EL (cell line): ENCODE data around the gene CHL1.

Source experiments
- DNase-seq: peaks from one replicate; pipeline ENCODE4 v3.0.0-alpha.2; 2016

Gene CHL1, protein sequence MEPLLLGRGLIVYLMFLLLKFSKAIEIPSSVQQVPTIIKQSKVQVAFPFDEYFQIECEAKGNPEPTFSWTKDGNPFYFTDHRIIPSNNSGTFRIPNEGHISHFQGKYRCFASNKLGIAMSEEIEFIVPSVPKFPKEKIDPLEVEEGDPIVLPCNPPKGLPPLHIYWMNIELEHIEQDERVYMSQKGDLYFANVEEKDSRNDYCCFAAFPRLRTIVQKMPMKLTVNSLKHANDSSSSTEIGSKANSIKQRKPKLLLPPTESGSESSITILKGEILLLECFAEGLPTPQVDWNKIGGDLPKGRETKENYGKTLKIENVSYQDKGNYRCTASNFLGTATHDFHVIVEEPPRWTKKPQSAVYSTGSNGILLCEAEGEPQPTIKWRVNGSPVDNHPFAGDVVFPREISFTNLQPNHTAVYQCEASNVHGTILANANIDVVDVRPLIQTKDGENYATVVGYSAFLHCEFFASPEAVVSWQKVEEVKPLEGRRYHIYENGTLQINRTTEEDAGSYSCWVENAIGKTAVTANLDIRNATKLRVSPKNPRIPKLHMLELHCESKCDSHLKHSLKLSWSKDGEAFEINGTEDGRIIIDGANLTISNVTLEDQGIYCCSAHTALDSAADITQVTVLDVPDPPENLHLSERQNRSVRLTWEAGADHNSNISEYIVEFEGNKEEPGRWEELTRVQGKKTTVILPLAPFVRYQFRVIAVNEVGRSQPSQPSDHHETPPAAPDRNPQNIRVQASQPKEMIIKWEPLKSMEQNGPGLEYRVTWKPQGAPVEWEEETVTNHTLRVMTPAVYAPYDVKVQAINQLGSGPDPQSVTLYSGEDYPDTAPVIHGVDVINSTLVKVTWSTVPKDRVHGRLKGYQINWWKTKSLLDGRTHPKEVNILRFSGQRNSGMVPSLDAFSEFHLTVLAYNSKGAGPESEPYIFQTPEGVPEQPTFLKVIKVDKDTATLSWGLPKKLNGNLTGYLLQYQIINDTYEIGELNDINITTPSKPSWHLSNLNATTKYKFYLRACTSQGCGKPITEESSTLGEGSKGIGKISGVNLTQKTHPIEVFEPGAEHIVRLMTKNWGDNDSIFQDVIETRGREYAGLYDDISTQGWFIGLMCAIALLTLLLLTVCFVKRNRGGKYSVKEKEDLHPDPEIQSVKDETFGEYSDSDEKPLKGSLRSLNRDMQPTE (N-terminal part only)

GRCh38 chr3:196311-197148 lies at the start of gene CHL1:
Gene CHL1 (plus strand): TSS chr3:196763. CDS start chr3:319777, 123,014 bp downstream.
- no peak for DNase-seq

- no peak for DNase-seq
Observed at GRCh38 chr3:151614-152189, 44.9 kb upstream of the CHL1 start.

- DNase-seq, result no peak
Observed at GRCh38 chr3:159974-160373, 36.6 kb upstream of the CHL1 start.

DNA sequence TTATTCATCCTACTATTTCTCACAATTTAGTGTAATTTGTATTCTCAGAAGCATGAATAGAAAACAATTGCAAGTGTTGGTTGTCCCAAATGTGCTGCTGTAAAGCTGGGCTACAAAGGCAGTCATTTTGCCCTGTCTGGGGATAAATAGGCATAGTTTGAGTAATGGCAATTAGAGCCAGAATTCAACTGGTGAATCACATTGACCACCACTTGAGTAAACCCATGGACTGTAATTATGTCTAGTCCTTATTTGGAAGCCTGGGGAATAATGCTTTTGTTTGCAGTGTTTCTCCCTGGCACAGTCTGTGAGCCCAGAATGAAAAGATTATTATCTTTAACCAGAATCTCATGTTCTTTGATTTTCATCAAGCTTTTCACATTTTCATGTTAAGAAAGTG lies 30.5 kb upstream of the CHL1 start:
- no peak for DNase-seq

DNA sequence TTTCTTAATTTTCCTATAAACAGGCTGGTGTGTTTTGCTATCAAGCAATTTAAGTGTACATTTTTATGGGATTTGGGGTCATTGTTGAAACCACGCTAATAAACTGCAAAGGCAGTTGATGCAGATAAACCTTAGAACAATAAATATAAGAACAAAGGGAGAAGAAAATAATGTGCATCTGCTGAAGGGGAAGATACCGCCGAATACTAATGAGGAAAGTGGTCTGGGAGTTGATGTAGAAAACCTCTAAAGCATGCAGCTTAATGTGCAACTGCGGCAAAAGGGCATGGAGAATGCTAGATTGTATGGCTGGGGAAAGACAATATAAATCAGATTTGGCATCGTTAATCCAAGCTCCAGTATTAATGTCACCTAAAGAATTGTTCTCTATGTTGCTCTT lies 29.8 kb upstream of the CHL1 start:
- no peak for DNase-seq

DNA sequence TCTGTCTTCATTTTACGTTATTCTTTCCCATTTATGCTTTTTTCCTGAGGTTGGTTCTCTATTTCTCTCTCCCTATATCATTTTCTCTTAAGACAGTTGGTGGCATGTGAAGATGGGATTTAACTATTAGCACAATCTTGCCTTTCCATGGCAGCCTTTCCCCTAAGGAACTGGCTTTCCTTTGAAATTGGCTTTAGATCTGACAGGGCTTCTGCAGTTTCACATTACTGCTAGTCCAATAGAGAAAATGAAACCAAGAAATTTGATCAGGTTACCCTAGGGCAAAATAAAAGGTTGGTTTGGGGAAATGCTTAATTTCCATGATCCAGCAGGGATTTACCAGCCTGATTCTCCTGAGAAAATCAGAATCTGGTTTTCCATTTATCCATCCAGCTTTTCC lies 22.7 kb upstream of the CHL1 start:
- no peak for DNase-seq

GRCh38 chr3:184976-185375 lies 11.6 kb upstream of the CHL1 start:
- no peak for DNase-seq

DNA sequence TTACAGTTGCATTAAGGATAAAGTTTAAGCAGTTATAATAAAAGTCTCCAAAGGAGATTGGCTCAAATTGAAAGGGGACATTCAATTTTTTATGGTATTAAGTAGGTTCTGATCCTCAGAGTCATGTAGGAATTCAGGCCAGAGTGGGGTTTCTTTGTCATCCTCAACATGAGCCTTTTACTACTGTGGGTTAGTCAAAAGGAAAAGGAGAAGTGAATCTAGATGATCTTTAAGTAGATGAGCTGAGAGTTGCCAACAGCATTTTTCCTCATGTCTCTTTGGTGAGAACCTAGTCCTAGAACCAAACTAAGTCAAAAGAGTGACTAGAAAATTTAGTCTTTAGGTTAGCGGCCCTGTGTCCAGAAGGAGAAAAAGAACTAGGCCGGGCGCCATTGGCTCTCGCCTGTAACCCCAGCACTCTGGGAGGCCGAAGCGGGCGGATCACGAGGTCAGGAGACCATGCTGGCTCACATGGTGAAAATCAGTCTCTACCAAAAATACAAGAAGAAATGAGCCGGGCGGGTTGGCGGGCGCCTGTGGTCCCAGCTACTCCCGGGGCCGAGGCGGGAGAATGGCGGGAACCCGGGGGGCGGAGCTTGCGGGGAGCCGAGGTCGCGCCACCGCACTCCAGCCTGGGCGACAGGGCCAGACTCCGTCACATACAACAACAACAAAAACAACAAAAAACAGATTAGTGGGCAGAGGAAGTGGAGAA lies 4.2 kb upstream of the CHL1 start:
- DNase-seq, result no peak

DNA sequence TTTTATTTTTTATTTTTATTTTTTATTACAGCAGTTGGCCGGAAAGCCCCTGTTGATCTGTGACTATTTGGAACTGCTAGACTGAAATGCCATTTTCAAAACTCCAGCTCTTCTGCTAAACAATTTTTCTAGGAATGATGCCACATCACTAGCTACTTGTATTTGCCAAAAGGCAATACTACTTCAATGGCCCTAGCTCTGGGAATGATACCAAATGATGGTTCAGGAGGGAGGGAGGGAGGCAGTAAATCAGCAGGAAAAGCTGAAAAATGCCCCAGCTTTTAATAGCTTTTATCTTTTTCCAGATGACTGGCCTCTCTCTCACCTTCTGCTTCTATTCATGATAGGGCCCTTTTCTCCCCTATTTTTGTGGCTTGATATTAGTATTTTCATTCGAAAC lies 2.6 kb upstream of the CHL1 start:
- DNase-seq, result no peak

DNA sequence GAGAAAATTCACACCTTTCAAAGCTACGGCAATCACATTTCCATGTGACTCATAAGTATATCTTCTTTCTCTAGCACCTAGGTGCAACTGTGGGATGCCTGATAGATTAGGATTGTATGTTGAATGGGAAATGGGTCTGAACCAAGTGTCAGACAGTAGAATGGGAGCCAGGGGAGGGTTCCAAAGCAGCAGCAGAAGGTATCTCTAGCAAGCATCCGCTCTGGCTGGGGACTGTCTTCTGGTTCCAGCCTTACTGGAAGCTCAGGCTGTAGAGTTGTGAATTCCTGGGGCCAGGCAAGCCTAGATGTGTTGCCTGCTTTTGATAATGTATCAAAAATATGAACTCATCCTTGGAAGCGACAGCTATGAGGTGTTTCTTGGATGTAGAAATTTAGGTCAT lies 2.1 kb upstream of the CHL1 start:
- DNase-seq, result no peak

- DNase-seq, result no peak
Observed at GRCh38 chr3:195666-196065, 897 bp upstream of the CHL1 start.

GRCh38 chr3:197149-197827 lies 725 bp downstream of the CHL1 start:
- no peak for DNase-seq

- no peak for DNase-seq
Observed at GRCh38 chr3:197828-198491, 1.4 kb downstream of the CHL1 start.

DNA sequence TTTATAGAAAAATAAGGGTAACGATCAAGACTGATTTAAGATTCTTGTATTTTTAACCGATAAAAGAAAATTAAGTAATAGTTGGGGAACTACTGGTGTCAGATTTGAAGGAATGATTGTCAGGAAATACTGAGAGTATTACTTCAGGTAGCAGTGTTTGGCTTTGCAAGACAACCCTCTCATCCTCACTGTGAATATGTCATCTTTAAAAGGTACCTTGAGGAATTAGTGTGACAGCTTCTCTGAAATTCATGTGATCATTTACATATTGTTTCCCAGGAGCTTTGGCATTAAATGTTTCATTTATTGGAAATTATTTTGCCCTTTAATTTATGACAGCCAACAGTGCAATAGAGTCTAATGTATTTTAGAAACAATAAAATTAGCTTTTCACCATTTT lies 3.3 kb downstream of the CHL1 start:
- no peak for DNase-seq

DNA sequence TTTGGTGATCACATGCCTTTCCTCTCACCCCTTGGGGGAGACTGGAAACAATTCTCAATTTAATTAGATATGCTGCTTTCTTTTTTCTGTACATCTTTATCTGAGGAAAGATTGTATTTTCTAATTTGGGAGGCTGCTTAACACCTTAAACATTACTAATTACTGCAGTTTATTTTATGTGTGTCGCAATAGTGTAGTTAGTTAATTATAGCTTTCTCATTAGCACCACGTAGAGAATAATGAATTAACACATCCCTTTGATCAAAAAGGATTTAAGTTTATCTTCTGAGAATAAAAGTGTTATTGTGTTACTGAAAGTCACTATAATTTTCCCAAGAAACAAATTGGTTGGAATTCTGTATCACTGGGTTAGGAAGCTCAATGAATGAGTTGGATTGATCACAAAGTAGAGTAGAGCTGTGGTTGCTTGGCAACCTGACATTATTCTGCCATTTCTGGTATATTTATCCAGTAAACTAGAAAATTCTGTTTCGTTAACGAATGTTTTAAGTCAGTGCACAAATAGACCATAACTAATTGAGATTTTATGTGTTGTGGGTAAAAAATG lies 4.3 kb downstream of the CHL1 start:
- DNase-seq, result no peak

DNA sequence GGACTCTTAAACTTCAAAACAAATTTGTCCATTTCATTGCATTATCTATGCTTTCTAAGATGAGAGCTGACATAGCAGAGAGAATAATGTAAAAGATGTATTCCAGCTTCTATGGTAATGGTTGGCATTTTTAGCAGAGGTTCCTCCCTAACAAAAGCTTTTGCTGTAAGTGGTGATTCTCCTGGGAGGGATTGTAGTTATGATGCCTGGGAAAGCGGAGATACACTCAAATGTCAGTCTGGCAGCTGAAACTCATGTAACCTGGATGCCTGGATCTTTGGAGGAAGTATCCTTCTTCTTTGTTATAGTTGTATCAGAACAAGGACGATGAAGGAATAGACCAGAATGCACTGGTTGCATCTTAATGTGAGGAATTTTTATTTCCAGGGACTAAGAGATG lies 7.5 kb downstream of the CHL1 start:
- DNase-seq, result no peak

GRCh38 chr3:207973-208372 lies 11.4 kb downstream of the CHL1 start:
- DNase-seq, result no peak

DNA sequence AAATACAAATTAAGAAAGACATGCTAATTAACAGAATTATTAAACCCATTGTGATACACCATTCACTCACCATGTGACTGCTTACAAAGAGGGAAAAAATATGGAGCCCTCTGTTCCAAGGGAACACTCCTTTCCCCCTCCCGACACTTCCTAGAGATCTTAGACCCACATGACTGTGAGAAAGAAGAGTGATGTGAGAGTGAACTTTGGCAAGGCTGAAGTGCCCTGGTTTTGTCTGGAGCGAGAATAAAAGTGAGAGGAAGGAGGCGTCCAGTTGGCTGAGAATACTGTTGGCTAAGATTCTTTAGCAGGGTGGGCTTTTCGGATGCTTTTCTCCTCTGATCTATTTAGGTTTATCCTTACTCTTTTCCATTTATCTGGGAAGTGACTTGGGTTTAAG lies 14.1 kb downstream of the CHL1 start:
- no peak for DNase-seq

DNA sequence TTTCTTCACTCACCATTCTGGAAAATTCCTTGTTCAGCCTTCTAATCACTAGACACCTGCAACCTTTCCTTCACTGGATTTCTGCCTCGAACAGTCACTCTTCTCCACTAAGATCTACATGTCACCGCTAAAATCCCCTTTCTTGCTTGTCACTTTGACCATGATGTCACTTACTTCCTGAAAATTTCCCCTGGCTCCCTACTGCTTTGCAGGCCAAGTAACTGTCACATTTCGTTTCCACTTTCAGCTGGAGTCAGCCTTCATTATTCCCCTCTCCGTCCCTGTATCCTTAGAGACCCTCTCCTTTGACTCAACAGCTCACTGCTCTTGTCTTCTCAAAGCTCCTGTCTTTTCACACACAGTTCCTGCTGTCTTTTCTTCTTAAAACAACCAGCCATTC lies 15.9 kb downstream of the CHL1 start:
- DNase-seq, result no peak
